Cerebellar nuclear complex (tissue), 1 donor: ENCODE measurements around the gene ISLR2.
"Not testable (repeated sequence)": the region's sequence is repeated elsewhere in the genome, so short reads cannot be mapped to it uniquely, and the experiment has no call there.

Experiments used
- DNase-seq, 2 experiments: peaks; one replicate each; lab custom pipeline; 2025; lab: John Stamatoyannopoulos, UW

The ISLR2 gene

GRCh38 chr15:74156678-74157411, 26.5 kb downstream of the ISLR2 start:
- no peak for DNase-seq

GRCh38 chr15:74157868-74158827, 27.8 kb downstream of the ISLR2 start:
- DNase-seq = no peak

DNA sequence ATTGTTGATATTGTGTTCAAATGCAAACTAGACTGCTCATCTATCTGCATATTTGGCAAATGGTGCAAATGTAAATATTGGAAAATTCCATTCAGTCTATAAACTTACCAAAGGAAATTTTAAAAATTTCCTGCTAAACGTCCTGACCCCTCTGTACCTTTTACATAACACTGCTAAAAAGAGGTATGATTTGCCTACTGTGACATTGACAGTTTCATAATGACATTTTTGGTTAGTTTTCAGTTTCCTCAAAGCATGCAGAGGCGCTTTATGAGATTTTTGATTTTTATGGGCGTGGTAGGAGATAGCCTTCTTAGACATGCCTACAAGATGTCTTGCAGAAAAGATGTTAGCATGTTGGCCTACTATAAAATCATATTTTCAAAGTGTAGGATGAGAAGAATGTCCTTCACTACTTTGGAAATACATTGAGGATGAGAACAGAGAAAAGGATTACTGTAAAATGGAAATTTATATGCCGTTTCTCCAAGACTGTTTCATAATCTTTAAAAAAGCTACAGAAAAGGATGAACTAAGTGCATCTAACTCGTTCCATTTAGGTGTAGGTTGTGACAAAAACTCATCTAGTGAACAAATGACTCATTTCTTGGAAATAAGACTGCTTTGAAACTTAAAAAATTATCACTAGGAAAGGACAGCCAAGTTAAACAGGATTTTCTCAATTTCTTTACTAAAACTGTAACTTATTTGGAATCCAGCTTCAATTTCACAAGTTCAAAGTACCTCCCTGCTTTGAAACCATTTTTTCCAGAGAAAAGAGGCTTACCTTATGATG, 28.7 kb downstream of the ISLR2 start:
- DNase-seq = no peak

GRCh38 chr15:74159773-74160172, 29.4 kb downstream of the ISLR2 start:
- DNase-seq = no peak

DNA sequence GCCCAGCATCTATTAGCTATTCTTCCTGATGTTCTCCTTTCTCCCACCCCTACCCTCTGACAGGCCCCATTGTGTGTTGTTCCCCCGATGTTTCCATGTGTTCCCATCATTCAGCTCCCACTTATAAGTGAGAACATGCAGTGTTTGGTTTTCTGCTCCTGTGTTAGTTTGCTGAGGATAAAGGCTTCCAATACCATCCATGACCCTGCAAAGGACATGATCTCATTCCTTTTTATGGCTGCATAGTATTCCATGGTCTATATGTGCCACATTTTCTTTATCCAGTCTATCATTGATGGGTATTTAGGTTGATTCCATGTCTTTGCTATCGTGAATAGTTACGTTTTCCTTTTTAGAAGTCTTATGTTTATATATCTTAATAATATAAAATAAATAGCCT, 30.0 kb downstream of the ISLR2 start:
- DNase-seq = not testable (repeated sequence)

- DNase-seq = not testable (repeated sequence)
Measured at GRCh38 chr15:74162195-74162536, 31.8 kb downstream of the ISLR2 start.

GRCh38 chr15:74165461-74165860, 35.1 kb downstream of the ISLR2 start:
- DNase-seq = no peak

GRCh38 chr15:74167891-74168331, 37.5 kb downstream of the ISLR2 start:
- no peak for DNase-seq

- DNase-seq = no peak
Measured at GRCh38 chr15:74168711-74169126, 38.3 kb downstream of the ISLR2 start.

DNA sequence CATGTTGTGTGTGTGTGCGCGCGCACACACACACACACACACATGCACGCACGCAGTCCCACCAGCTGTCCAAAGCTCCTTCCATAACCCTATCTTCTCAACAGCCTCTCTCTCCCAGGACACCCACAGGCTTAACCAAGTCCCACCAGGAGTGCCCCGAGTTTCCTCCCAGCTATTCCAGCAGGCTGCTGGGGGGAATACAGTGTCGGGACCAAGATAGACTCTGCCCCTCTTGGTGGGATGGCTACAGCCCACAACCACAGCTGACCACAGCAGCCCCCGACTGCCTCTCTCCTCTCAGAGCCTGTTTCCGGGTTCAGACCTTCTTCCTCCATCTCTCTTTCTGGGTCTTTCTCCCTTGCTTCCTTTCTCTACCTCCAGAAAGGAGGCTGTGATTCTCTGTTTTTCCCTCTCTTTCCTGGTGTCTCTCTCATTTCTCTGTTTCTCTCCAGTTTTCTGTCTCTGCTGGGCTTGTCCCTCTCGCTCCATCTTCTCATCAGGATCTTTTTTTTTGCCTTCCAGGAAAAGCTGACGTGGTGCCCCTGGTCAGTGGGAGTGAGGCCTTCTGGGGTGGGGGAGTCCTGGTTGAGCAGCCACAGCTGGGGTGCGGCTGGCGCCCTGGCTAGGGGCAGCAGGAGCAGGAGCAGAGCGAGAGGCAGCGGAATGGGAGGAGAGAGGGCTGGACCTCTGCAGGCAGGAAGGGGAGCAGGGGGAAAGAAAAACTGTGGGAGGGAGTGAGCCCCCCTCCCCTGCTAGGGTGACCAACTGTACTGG, 39.9 kb downstream of the ISLR2 start:
- no peak for DNase-seq

DNA sequence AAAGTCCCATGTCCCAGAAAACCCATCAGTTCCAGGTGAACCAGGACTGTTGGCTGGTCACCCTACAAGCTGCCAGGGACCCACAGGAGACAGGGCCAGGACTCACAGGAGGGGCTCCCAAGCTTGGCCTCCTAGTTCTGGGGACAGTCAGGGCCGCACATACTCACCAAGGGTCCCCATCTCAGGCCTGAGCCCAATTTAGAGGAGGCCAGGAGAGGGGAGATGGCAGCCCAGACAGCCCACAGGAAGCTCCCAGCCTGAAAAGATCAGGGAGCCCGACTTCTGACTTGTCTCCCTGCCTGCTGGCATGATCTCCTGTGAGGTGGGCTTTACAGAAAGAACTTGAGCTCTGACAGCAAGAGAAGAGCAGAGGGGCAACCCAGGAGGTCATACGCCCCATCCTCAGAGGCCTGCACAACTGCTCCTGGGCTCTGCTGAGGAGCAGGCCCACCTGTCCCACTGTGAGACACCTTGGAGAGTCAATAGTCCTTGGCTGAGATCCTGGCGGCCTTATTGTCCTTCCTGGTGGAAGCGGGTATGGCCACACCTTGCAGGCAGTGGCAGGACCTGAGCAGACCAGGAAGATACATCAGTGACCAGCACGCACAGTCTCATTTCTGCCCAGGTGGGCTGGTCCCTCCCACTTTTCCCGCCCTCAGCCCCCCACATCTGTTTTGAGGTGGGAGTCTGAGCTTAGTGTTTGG, 40.6 kb downstream of the ISLR2 start:
- no peak for DNase-seq

GRCh38 chr15:74171965-74172541, 41.7 kb downstream of the ISLR2 start:
- no peak for DNase-seq

DNA sequence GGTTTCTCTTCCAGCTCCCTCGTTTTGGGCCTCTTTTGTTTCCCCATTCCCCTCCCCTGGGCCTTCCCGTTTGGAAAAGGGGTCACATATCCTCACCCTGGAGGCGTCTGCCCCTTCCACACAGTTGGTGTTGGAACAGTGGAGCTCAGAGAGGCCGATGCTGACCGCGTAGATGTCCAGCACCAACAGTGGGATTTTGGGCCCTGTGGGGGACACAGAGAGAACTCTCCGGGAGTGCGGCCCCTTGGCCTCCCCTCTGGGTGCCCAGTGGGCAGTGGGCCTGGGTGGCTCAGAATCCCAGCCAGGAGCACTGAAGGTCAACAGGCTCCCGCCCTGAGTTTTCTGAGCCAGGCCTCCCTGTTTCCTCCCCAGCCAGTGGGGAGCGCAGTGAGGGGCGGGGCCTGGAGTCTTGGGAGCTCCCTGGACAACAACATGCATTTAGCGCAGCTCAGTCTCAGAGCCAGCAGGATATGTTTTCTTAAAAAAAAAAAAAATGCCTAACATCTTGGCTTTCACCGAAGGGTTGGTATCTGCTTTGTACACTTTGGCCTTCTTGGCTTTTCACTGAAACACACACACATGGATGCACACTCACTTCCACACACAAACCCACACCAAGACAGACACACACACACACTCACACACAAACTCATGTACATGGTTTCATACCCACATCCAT, 42.5 kb downstream of the ISLR2 start:
- DNase-seq = no peak

GRCh38 chr15:74173380-74174218, 43.2 kb downstream of the ISLR2 start, which contains the start of gene ISLR:
Gene ISLR, plus strand, starts transcription at chr15:74173710. Its CDS starts 1,149 bp downstream, at chr15:74174859.
- no peak for DNase-seq

DNA sequence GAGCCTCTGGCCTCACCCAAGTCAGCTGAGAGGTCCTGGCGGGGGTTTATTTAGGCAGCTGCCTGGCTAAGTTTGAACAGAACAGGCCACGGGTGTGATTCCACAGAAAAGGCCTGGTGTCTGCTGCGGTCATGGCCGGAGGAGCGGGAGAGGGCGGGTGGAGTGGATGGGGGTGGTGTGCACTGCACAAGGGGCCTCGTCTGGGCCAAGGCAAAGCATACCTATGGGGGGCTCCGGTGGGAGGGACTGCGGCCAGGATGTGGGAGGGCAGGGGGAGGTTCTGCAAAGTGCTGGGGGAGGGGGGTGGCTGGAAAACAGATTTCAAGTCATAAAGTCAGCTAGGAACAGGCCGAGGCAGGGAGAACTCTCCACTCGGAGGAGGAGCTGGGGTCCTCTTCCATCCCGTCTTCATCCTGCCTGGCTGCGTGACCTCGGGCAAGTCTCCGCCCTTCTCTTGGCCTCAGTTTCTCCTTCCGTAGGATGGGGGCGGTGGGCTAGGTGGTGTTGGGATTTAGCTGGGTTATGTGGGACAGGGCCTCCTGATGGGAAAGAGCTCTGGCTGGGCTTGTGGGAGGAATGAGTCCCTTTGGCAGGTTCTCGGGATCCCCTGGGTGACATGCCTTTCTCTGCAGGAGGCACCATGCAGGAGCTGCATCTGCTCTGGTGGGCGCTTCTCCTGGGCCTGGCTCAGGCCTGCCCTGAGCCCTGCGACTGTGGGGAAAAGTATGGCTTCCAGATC, 44.0 kb downstream of the ISLR2 start:
- DNase-seq = no peak

- DNase-seq = no peak
Measured at GRCh38 chr15:74174958-74175253, 44.5 kb downstream of the ISLR2 start.

DNA sequence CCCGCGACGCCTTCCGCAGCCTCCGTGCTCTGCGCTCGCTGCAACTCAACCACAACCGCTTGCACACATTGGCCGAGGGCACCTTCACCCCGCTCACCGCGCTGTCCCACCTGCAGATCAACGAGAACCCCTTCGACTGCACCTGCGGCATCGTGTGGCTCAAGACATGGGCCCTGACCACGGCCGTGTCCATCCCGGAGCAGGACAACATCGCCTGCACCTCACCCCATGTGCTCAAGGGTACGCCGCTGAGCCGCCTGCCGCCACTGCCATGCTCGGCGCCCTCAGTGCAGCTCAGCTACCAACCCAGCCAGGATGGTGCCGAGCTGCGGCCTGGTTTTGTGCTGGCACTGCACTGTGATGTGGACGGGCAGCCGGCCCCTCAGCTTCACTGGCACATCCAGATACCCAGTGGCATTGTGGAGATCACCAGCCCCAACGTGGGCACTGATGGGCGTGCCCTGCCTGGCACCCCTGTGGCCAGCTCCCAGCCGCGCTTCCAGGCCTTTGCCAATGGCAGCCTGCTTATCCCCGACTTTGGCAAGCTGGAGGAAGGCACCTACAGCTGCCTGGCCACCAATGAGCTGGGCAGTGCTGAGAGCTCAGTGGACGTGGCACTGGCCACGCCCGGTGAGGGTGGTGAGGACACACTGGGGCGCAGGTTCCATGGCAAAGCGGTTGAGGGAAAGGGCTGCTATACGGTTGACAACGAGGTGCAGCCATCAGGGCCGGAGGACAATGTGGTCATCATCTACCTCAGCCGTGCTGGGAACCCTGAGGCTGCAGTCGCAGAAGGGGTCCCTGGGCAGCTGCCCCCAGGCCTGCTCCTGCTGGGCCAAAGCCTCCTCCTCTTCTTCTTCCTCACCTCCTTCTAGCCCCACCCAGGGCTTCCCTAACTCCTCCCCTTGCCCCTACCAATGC, 45.1 kb downstream of the ISLR2 start:
- no peak for DNase-seq
